Sigmoid colon (tissue), 4 donors: Measurements from ENCODE around the gene CREB3L4.
A peak's percentile ranks its signal among the peaks of the same experiment; 100 is the strongest.

Source experiments
- EP300 ChIP-seq, 4 donors: sonication (generic); formaldehyde crosslinking; IDR thresholded peaks; one replicate each; pipeline ENCODE4 v1.6.1; 2017; ENCODE audit warnings: antibody characterized with exemption in 4 of 4
- POLR2A ChIP-seq, 2 donors: fragments of 450-650 bp; IDR thresholded peaks; one replicate each; pipeline ENCODE4 v1.6.1; 2016; ENCODE audit warnings: antibody characterized with exemption in 2 of 2, mild to moderate bottlenecking in 2 of 2, moderate library complexity in 2 of 2
- POLR2AphosphoS5 ChIP-seq, 4 donors: sonication (generic); formaldehyde crosslinking; IDR thresholded peaks; one replicate each; pipeline ENCODE4 v1.6.1; 2017; ENCODE audit warnings: antibody characterized with exemption in 4 of 4
- TF ChIP-seq, protein P1 (sequence below), 4 experiments: fragments of 450-650 bp in 3 of 4; fragments of 200-600 bp in 1 of 4; IDR thresholded peaks; one replicate each; pipeline ENCODE4 v1.5.1; 2016 to 2019; ENCODE audit warnings: antibody characterized with exemption in 4 of 4, mild to moderate bottlenecking in 3 of 4, moderate library complexity in 2 of 4

DNA sequence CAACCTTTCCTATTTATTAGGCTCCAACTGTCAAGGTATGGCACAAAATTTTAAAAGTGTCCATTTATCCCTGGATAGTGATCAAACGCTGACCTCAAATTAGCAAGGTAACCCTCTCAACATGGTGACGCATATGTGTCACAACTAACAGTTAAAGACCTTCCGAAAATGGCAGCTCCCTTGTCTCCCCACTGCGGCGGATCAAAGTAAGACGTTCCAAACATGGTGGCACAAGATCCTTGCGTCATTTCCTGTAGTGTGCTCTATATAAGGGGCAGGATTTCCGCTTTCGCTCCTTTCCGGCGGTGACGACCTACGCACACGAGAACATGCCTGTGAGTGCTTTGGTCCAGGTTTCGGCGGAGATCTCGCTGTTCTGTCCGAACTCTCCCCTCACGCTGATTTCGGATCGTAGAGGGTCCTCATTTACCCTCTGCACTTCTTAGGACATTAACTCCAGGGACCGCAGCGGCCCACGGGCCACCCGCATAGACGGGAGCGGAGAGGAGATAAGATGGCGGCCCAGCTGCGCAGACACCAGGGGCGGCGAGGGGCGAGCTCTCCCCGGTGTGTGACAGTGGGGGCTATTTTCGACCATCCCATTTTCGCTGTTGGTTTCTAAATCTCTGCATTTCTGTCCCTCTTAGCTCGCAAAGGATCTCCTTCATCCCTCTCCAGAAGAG is 22.9 kb downstream of the CREB3L4 start, which contains the start of gene RPS27:
- peak; percentile 99 to 100 for TF ChIP-seq POLR2A (IDR thresholded peaks at IDR 0.05)
- TF ChIP-seq, protein P1, sequence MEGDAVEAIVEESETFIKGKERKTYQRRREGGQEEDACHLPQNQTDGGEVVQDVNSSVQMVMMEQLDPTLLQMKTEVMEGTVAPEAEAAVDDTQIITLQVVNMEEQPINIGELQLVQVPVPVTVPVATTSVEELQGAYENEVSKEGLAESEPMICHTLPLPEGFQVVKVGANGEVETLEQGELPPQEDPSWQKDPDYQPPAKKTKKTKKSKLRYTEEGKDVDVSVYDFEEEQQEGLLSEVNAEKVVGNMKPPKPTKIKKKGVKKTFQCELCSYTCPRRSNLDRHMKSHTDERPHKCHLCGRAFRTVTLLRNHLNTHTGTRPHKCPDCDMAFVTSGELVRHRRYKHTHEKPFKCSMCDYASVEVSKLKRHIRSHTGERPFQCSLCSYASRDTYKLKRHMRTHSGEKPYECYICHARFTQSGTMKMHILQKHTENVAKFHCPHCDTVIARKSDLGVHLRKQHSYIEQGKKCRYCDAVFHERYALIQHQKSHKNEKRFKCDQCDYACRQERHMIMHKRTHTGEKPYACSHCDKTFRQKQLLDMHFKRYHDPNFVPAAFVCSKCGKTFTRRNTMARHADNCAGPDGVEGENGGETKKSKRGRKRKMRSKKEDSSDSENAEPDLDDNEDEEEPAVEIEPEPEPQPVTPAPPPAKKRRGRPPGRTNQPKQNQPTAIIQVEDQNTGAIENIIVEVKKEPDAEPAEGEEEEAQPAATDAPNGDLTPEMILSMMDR (IDR thresholded peaks at IDR 0.05) = no peak
- TF ChIP-seq EP300 (IDR thresholded peaks at IDR 0.05) = peak in 2 of 4 donors; percentile 63 to 75
- TF ChIP-seq POLR2AphosphoS5 (IDR thresholded peaks at IDR 0.05) = peak; percentile 100
